ENCODE measurements around the gene BEST4. TPM values are rescaled to one million over a fixed set of nuclear protein-coding genes. Genes with fewer than 3 reads are reported as not detected.

Gene BEST4
- total and polyA plus RNA-seq, 2 of the 8 experiments (the other 6 are each of a cell fraction or from before 2014, with no cell fraction given): 0.76 to 1.4 TPM

- no peak overlapping the region for H4K91ac ChIP-seq (replicated peaks; ENCODE audit: insufficient read length, low read length)
- H4K20me1 ChIP-seq (replicated peaks in 1 of 2; ENCODE audit: control insufficient read depth in 1 of 2, insufficient read depth in 2 of 2, low read length in 2 of 2): no peaks in the 10 kb centered on the region
- H3K23ac ChIP-seq (ENCODE audit: insufficient read length): no peak overlapping the region
- 90% methylated on average over 7 of the region's 7 CpGs; no CpG with 5 or more reads in 1 of the 2 experiments for WGBS, 2 experiments (ENCODE audit: extremely low coverage in 1 of 2, insufficient coverage in 1 of 2, insufficient read length in 1 of 2, insufficient replicate concordance in 2 of 2, low coverage in 1 of 2, low lambda C conversion rate in 2 of 2, missing lambda C conversion rate in 1 of 2)
- H3K4ac ChIP-seq (replicated peaks; ENCODE audit: insufficient read length, low read depth, low read length): no peak overlapping the region
- ChIA-PET CTCF (ENCODE audit: partially characterized antibody) (interaction anchor here (0.6 to 3.1 kb wide), 14 partner anchors 8 to 466 kb away, joined by 3 to 25 read pairs (median 4); partner anchors contain the start of genes HECTD3, PTCH2 and UROD), POLR2A (ENCODE audit: partially characterized antibody) (interaction anchor here (0.6 to 1.0 kb wide), 4 partner anchors 9 to 59 kb away, joined by 3 to 4 read pairs (median 3); partner anchors contain the start of genes PTCH2 and RPS8)
- DNase-seq (ENCODE audit: low read depth in 1 of 2, low spot score in 2 of 2) (no peak), FAIRE-seq (no peak)
- no peak overlapping the region for H2AK5ac ChIP-seq (ENCODE audit: low read depth, low read length)
- no peak overlapping the region for H2BK20ac ChIP-seq (ENCODE audit: low read length)
- no peak overlapping the region for H3K27ac ChIP-seq (ENCODE audit: low read depth, low read length)
- H4K5ac ChIP-seq (ENCODE audit: insufficient read length, low read depth, low read length): no peak overlapping the region
- no peak overlapping the region for H3K18ac ChIP-seq (ENCODE audit: extremely low read depth, low read length)
- H3K4me1 ChIP-seq (replicated peaks in 1 of 4; ENCODE audit: control insufficient read depth in 3 of 4, insufficient read depth in 4 of 4, low read length in 3 of 4): peaks cover 0 to 4% (median 1%) of the 10 kb centered on the region in 4 experiments; a peak in 4 of 7 replicates
- H3K4me2 ChIP-seq (ENCODE audit: insufficient read depth in 1 of 2, low read depth in 2 of 2, low read length in 2 of 2): no peak overlapping the region
- H2BK15ac ChIP-seq (ENCODE audit: low read length): no peak overlapping the region
- H2BK5ac ChIP-seq (ENCODE audit: low read depth, low read length): no peak overlapping the region
- H3K27me3 ChIP-seq (replicated peaks in 1 of 4; ENCODE audit: control insufficient read depth in 3 of 4, extremely low read depth in 1 of 4, insufficient read depth in 3 of 4, low read length in 3 of 4): no peaks in the 10 kb centered on the region
- TF ChIP-seq NANOG (IDR thresholded peaks at IDR 0.05; ENCODE audit: insufficient read depth, low read depth, low read length, poor library complexity, severe bottlenecking): no peak
- no peak for TF ChIP-seq TEAD4 (IDR thresholded peaks at IDR 0.05; ENCODE audit: low read depth, low read length)
- TF ChIP-seq CEBPB (IDR thresholded peaks at IDR 0.05; ENCODE audit: low read depth, low read length): no peak
- TF ChIP-seq, protein P1, sequence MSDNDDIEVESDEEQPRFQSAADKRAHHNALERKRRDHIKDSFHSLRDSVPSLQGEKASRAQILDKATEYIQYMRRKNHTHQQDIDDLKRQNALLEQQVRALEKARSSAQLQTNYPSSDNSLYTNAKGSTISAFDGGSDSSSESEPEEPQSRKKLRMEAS (IDR thresholded peaks at IDR 0.05): no peak
- no peak for TF ChIP-seq JUND (IDR thresholded peaks at IDR 0.05; ENCODE audit: low read length)
- TF ChIP-seq TCF12 (IDR thresholded peaks at IDR 0.05; ENCODE audit: low read depth, low read length): no peak
- no peak for TF ChIP-seq SP2 (IDR thresholded peaks at IDR 0.05; ENCODE audit: low read length)
- no peak for TF ChIP-seq CTBP2 (IDR thresholded peaks at IDR 0.05; ENCODE audit: borderline replicate concordance, insufficient read depth, insufficient read length, low read length)
- no peak for TF ChIP-seq TAF1 (IDR thresholded peaks at IDR 0.05; ENCODE audit: low read depth, low read length)
- TF ChIP-seq JUN (IDR thresholded peaks at IDR 0.05; ENCODE audit: low read depth, low read length): no peak
- no peak overlapping the region for H2BK12ac ChIP-seq (ENCODE audit: low read depth, low read length)
- no peak overlapping the region for H3K56ac ChIP-seq (replicated peaks; ENCODE audit: insufficient read length, low read depth, low read length)
- H3K4me3 ChIP-seq (ENCODE audit: extremely low read depth in 1 of 4, insufficient read depth in 2 of 4, low read depth in 3 of 4, low read length in 4 of 4): no peak overlapping the region
- H3K9me3 ChIP-seq (ENCODE audit: insufficient read depth in 2 of 2, low read depth in 1 of 2, low read length in 1 of 2): no peaks in the 10 kb centered on the region
- no peaks in the 10 kb centered on the region for H3K36me3 ChIP-seq (ENCODE audit: control insufficient read depth in 2 of 4, insufficient read depth in 4 of 4, low read length in 3 of 4)
- H2BK120ac ChIP-seq (replicated peaks; ENCODE audit: low read depth, low read length): no peak overlapping the region
- H3K9ac ChIP-seq (replicated peaks in 1 of 4; ENCODE audit: extremely low read depth in 1 of 4, low read depth in 3 of 4, low read length in 3 of 4): no peak overlapping the region
- no peaks in the 10 kb centered on the region for H3K79me1 ChIP-seq (ENCODE audit: low read depth, low read length)
- no peak overlapping the region for H4K8ac ChIP-seq (ENCODE audit: extremely low read depth, insufficient read depth, low read length)
- no peaks in the 10 kb centered on the region for H3K79me2 ChIP-seq (ENCODE audit: control insufficient read depth in 1 of 2, insufficient read depth in 2 of 2, low read length in 2 of 2)
- no peaks in the 10 kb centered on the region for H3K23me2 ChIP-seq (ENCODE audit: low read depth, low read length)
- no peak overlapping the region for H3K14ac ChIP-seq (ENCODE audit: insufficient read length)
- H2AFZ ChIP-seq (ENCODE audit: low read length): no peak overlapping the region
These were observed 46.4 kb upstream of the BEST4 start for GRCh38 chr1:44834328-44834727.
